Transverse colon (tissue), 4 donors: ENCODE measurements around the gene CSNK1G1. TPM values are rescaled to one million over a fixed set of nuclear protein-coding genes. Genes with fewer than 3 reads are reported as not detected.

Source experiments
- DNase-seq: peaks from one replicate; pipeline ENCODE4 v3.0.0-alpha.2; 2019
- H3K27ac ChIP-seq, 4 donors: fragments of 200-600 bp; sonication (generic); 2 replicates each; pipeline ENCODE4 v1.5.1; 2016 to 2018; ENCODE audit warnings: inconsistent platforms in 4 of 4
- H3K27me3 ChIP-seq: fragments of 200-600 bp; sonication (generic); 2 replicates; pipeline ENCODE4 v1.5.1; 2017; ENCODE audit warnings: inconsistent platforms
- H3K36me3 ChIP-seq, 4 donors: fragments of 200-600 bp; sonication (generic); 2 replicates each; pipeline ENCODE4 v1.5.1; 2017 to 2019; ENCODE audit warnings: inconsistent platforms in 4 of 4
- H3K4me1 ChIP-seq, 4 donors: fragments of 200-600 bp; sonication (generic); 2 replicates each; pipeline ENCODE4 v1.5.1; 2017 to 2020; ENCODE audit warnings: inconsistent platforms in 4 of 4
- H3K4me3 ChIP-seq, 4 donors: fragments of 200-600 bp; sonication (generic); 1 replicate in 1 of 4; 2 replicates in 3 of 4; pipeline versions ENCODE4 v1.5.1 to v1.6.1; 2017 to 2019; ENCODE audit warnings: inconsistent platforms in 4 of 4
- H3K9me3 ChIP-seq, 2 donors: fragments of 200-600 bp; sonication (generic); 2 replicates each; pipeline ENCODE4 v1.5.1; 2017 to 2019; ENCODE audit warnings: inconsistent platforms in 2 of 2
- CTCF ChIP-seq, 5 experiments: fragments of 200-600 bp in 3 of 5; fragments of 450-650 bp in 2 of 5; sonication (generic) in 3 of 5; IDR thresholded peaks; 1 replicate in 2 of 5; 2 replicates in 3 of 5; pipeline ENCODE4 v1.5.1; 2016 to 2017; ENCODE audit warnings: antibody characterized with exemption in 5 of 5, inconsistent platforms in 3 of 5, mild to moderate bottlenecking in 2 of 5, moderate library complexity in 1 of 5
- EP300 ChIP-seq: sonication (generic); formaldehyde crosslinking; IDR thresholded peaks from one replicate; pipeline ENCODE4 v1.6.1; 2017; ENCODE audit warnings: antibody characterized with exemption, low read depth
- POLR2A ChIP-seq: fragments of 450-650 bp; IDR thresholded peaks from one replicate; pipeline ENCODE4 v1.6.1; 2016; ENCODE audit warnings: antibody characterized with exemption, mild to moderate bottlenecking, moderate library complexity
- POLR2AphosphoS5 ChIP-seq, 3 donors: sonication (generic); formaldehyde crosslinking; IDR thresholded peaks; one replicate each; pipeline ENCODE4 v1.6.1; 2016; ENCODE audit warnings: antibody characterized with exemption in 3 of 3
- WGBS, 2 donors: methylation state at CpG; one replicate each; pipeline ENCODE4 v1.1.5; 2018; ENCODE audit warnings: low coverage in 1 of 2; 5-methylcytosine and 5-hydroxymethylcytosine counted together
- in situ Hi-C, 4 donors: fragments of 200-750 bp; cut with MboI; loops; one replicate each; pipeline versions ENCODE4 v1.15.0 to v1.15.1; 2017; ENCODE audit warnings: low sequenced_read_pairs in 3 of 4, low pct_ligation_motif_present in 1 of 4, low pct_unique_long_range_greater_than_20kb in 1 of 4
- intact Hi-C: fragments of 100-400 bp; cut with DNase I; formaldehyde crosslinking; loops from one replicate; pipeline ENCODE4 v1.15.1; 2023; ENCODE audit warnings: low total_unique reads
- total RNA-seq, 4 donors: library from RNA; depleted of rRNA; stranded (reverse); fragments of >200 nt; gene quantifications; one replicate each; pipeline ENCODE4 v1.1.0, GENCODE V29; 2016

Gene CSNK1G1
- total RNA-seq, 4 donors from 2014 or later = 6.2 to 34.4 (median 19.7) TPM

DNA sequence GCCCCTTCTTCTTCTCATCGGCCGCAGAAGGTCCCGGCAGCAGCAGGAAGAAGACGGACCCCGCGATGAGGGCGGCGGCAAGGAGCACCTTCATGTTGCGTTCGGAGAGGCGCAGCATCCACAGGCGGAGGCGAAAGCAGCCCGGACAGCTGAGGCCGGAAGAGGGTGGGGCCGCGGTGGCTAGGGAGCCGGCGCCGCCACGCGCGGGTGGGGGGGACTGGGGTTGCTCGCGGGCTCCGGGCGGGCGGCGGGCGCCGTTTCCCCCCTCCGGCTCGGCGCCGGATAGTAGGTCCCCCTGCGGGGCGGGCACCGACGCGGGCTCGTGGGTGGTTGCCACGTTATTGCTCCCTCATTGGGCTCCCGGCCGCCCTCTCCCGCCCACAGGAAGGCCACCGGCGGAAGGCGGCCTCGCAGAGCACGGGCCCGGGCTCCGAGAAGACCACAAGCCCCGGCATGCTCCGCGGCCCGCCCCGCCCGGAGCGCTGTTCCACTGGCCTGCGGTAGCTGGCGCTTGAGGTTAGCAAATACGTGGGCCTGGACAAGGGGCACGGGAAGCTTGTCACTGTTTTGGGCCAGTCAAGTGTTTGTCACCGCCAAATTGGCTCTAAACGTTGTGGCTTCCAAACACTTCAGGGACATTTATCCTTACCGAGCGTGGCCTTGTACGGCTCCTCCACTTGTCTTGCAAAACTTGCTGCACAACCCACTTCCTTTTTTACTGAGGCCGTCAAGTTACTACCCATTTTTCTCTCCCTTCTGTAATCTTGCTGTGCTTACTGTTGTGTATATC, 192.9 kb downstream of the CSNK1G1 start, which contains the start of gene PPIB:
Gene PPIB, minus strand, starts transcription at position 154 of the 790 bp plus-strand sequence. Its CDS starts 36 bp downstream, at position 118.
- 0 to 1% methylated on average over 17 to 28 of the region's 69 CpGs for WGBS, 2 donors
- Histone ChIP-seq H3K27me3 (no peaks in the 10 kb centered on the region), H3K27ac (peak within 1 kb of the TSS; percentile 83 to 98 (median 90)), H3K9me3 (no peaks in the 10 kb centered on the region), H3K36me3 (peaks cover 0 to 28% (median 10%) of the 10 kb centered on the region in 4 donors), H3K4me1 (peaks cover 17 to 42% (median 22%) of the 10 kb centered on the region in 4 donors), H3K4me3 (peak within 1 kb of the TSS; percentile 72 to 87 (median 82))
- DNase-seq = peak; percentile 98
- in situ Hi-C loops = no loop called here
- intact Hi-C loops = no loop called here
- peak; percentile 84 to 94 (median 90) for TF ChIP-seq POLR2AphosphoS5 (IDR thresholded peaks at IDR 0.05)
- TF ChIP-seq CTCF (IDR thresholded peaks at IDR 0.05) = peak in 4 of 5 experiments; percentile 27 to 43 (median 32)
- TF ChIP-seq EP300 = no peak
- peak; percentile 85 for TF ChIP-seq POLR2A

- TF ChIP-seq POLR2A (no peak), CTCF (IDR thresholded peaks at IDR 0.05) (peak in 1 of 5 experiments; percentile 7)
- WGBS, 2 donors = 0% methylated on average over 2 to 21 of the region's 21 CpGs
- no peak for DNase-seq
- Histone ChIP-seq H3K4me1 (peaks cover 17 to 42% (median 22%) of the 10 kb centered on the region in 4 donors), H3K27ac (peak overlapping the region; percentile 83 to 98 (median 90)), H3K36me3 (peaks cover 0 to 34% (median 13%) of the 10 kb centered on the region in 4 donors), H3K9me3 (no peaks in the 10 kb centered on the region), H3K27me3 (no peaks in the 10 kb centered on the region), H3K4me3 (peak overlapping the region; percentile 72 to 87 (median 82))
- intact Hi-C loops = no loop called here
- in situ Hi-C loops = no loop called here
Measured at GRCh38 chr15:64162478-64162868, 193.5 kb downstream of the CSNK1G1 start.

- in situ Hi-C loops = no loop called here
- TF ChIP-seq POLR2A = no peak
- no peak for TF ChIP-seq EP300
- TF ChIP-seq CTCF (IDR thresholded peaks at IDR 0.05) = no peak
- TF ChIP-seq POLR2AphosphoS5 (IDR thresholded peaks at IDR 0.05) = no peak
- peaks cover 0 to 38% (median 16%) of the 10 kb centered on the region in 4 donors for H3K36me3 ChIP-seq
- peak overlapping the region; percentile 72 to 87 (median 82) for H3K4me3 ChIP-seq
- no peaks in the 10 kb centered on the region for H3K27me3 ChIP-seq
- H3K9me3 ChIP-seq = no peaks in the 10 kb centered on the region
- DNase-seq = no peak
- intact Hi-C loops = no loop called here
- WGBS, 2 donors = 30 to 46% methylated on average over 6 to 12 of the region's 12 CpGs
- peak overlapping the region; percentile 83 to 98 (median 90) for H3K27ac ChIP-seq
- peaks cover 17 to 42% (median 22%) of the 10 kb centered on the region in 4 donors for H3K4me1 ChIP-seq
Measured at GRCh38 chr15:64161688-64162477, 194.1 kb downstream of the CSNK1G1 start.
